Activated T-helper 2 cell treated with anti-CD3 and anti-CD28 coated beads, Interferon-gamma antibody, Interleukin-2, Interleukin-4, amounts not matched to agents 10 μg/mL and 5 μg/mL and 100 μg/mL, durations not matched to agents 14 hours and 24 hours and 36 hours (primary cell): ENCODE data around the gene CDKN2A. TPM values are rescaled to one million over a fixed set of nuclear protein-coding genes. Genes with fewer than 3 reads are reported as not detected.

ENCODE experiments used
- DNase-seq: peaks from one replicate; pipeline ENCODE4 v3.0.0; 2021; ENCODE audit warnings: low spot score
- H3K27ac Mint-ChIP-seq: one replicate; pipeline ENCODE4 v1.8.0; 2021; ENCODE audit warnings: mixed read lengths
- H3K27me3 Mint-ChIP-seq: one replicate; pipeline ENCODE4 v1.8.0; 2021; ENCODE audit warnings: low read depth, mixed read lengths
- H3K36me3 Mint-ChIP-seq: one replicate; pipeline ENCODE4 v1.8.0; 2021; ENCODE audit warnings: low read depth, mixed read lengths
- H3K4me1 Mint-ChIP-seq: one replicate; pipeline ENCODE4 v1.8.0; 2021; ENCODE audit warnings: low read depth, mixed read lengths
- H3K4me3 Mint-ChIP-seq: one replicate; pipeline ENCODE4 v1.8.0; 2021; ENCODE audit warnings: low read depth, mild to moderate bottlenecking, moderate library complexity, mixed read lengths
- H3K9me3 Mint-ChIP-seq: one replicate; pipeline ENCODE4 v1.8.0; 2021; ENCODE audit warnings: mixed read lengths
- intact Hi-C: fragments of 100-400 bp; cut with micrococcal nuclease; formaldehyde crosslinking; loops from one replicate; pipeline ENCODE4 v1.15.1; 2023
- total RNA-seq: library from RNA; stranded (reverse); gene quantifications from 2 replicates; pipeline ENCODE4 v1.2.3, GENCODE V29; 2022

Gene CDKN2A
- total RNA-seq, 1 donor from 2014 or later: 5.8 TPM

- no peak overlapping the region for H3K4me3 Mint-ChIP-seq
- no peaks in the 10 kb centered on the region for H3K9me3 Mint-ChIP-seq
- DNase-seq: no peak
- no peaks in the 10 kb centered on the region for H3K4me1 Mint-ChIP-seq
- no peak overlapping the region for H3K27ac Mint-ChIP-seq
- intact Hi-C loops: no loop called here
- H3K36me3 Mint-ChIP-seq: no peaks in the 10 kb centered on the region
- peaks cover 46% of the 10 kb centered on the region for H3K27me3 Mint-ChIP-seq
Observed at GRCh38 chr9:21945606-21946005, 48.6 kb downstream of the CDKN2A start.

- peaks cover 39% of the 10 kb centered on the region for H3K27me3 Mint-ChIP-seq
- H3K27ac Mint-ChIP-seq: no peak overlapping the region
- intact Hi-C loops: no loop called here
- DNase-seq: no peak
- H3K4me1 Mint-ChIP-seq: no peaks in the 10 kb centered on the region
- H3K36me3 Mint-ChIP-seq: no peaks in the 10 kb centered on the region
- no peaks in the 10 kb centered on the region for H3K9me3 Mint-ChIP-seq
- no peak overlapping the region for H3K4me3 Mint-ChIP-seq
Observed at GRCh38 chr9:21943464-21943863, 50.7 kb downstream of the CDKN2A start.

GRCh38 chr9:21941337-21941995 lies 52.7 kb downstream of the CDKN2A start:
- H3K27me3 Mint-ChIP-seq: peaks cover 32% of the 10 kb centered on the region
- no peak overlapping the region for H3K4me3 Mint-ChIP-seq
- H3K4me1 Mint-ChIP-seq: no peaks in the 10 kb centered on the region
- H3K36me3 Mint-ChIP-seq: no peaks in the 10 kb centered on the region
- intact Hi-C loops: no loop called here
- no peaks in the 10 kb centered on the region for H3K9me3 Mint-ChIP-seq
- no peak overlapping the region for H3K27ac Mint-ChIP-seq
- no peak for DNase-seq

- Mint-ChIP-seq H3K4me1 (no peaks in the 10 kb centered on the region), H3K9me3 (no peaks in the 10 kb centered on the region), H3K36me3 (no peaks in the 10 kb centered on the region), H3K27ac (no peak overlapping the region), H3K27me3 (peaks cover 2% of the 10 kb centered on the region), H3K4me3 (no peak overlapping the region)
- DNase-seq: no peak
- intact Hi-C loops: no loop called here
Observed at GRCh38 chr9:21936161-21936560, 58.0 kb downstream of the CDKN2A start.

GRCh38 chr9:21935631-21936030 lies 58.6 kb downstream of the CDKN2A start:
- no peaks in the 10 kb centered on the region for H3K4me1 Mint-ChIP-seq
- no peak overlapping the region for H3K4me3 Mint-ChIP-seq
- no peak for DNase-seq
- H3K27me3 Mint-ChIP-seq: peaks cover 2% of the 10 kb centered on the region
- peaks cover 3% of the 10 kb centered on the region for H3K36me3 Mint-ChIP-seq
- intact Hi-C loops: no loop called here
- no peak overlapping the region for H3K27ac Mint-ChIP-seq
- H3K9me3 Mint-ChIP-seq: no peaks in the 10 kb centered on the region

GRCh38 chr9:21933865-21934264 lies 60.3 kb downstream of the CDKN2A start:
- no peak for DNase-seq
- H3K4me1 Mint-ChIP-seq: no peaks in the 10 kb centered on the region
- peaks cover 10% of the 10 kb centered on the region for H3K36me3 Mint-ChIP-seq
- no peak overlapping the region for H3K4me3 Mint-ChIP-seq
- H3K9me3 Mint-ChIP-seq: no peaks in the 10 kb centered on the region
- H3K27me3 Mint-ChIP-seq: no peaks in the 10 kb centered on the region
- H3K27ac Mint-ChIP-seq: no peak overlapping the region
- intact Hi-C loops: no loop called here

GRCh38 chr9:21933281-21933680 lies 60.9 kb downstream of the CDKN2A start:
- no peak overlapping the region for H3K27ac Mint-ChIP-seq
- intact Hi-C loops: no loop called here
- no peak overlapping the region for H3K4me3 Mint-ChIP-seq
- no peaks in the 10 kb centered on the region for H3K27me3 Mint-ChIP-seq
- no peaks in the 10 kb centered on the region for H3K9me3 Mint-ChIP-seq
- no peaks in the 10 kb centered on the region for H3K4me1 Mint-ChIP-seq
- peaks cover 10% of the 10 kb centered on the region for H3K36me3 Mint-ChIP-seq
- no peak for DNase-seq

- Mint-ChIP-seq H3K27me3 (no peaks in the 10 kb centered on the region), H3K9me3 (no peaks in the 10 kb centered on the region), H3K36me3 (peaks cover 10% of the 10 kb centered on the region), H3K4me1 (peaks cover 8% of the 10 kb centered on the region), H3K4me3 (no peak overlapping the region), H3K27ac (no peak overlapping the region)
- no peak for DNase-seq
- intact Hi-C loops: no loop called here
Observed at GRCh38 chr9:21931428-21931827, 62.8 kb downstream of the CDKN2A start.

GRCh38 chr9:21927752-21928151 lies 66.4 kb downstream of the CDKN2A start:
- intact Hi-C loops: no loop called here
- no peak for DNase-seq
- Mint-ChIP-seq H3K9me3 (no peaks in the 10 kb centered on the region), H3K4me1 (peaks cover 15% of the 10 kb centered on the region), H3K27me3 (no peaks in the 10 kb centered on the region), H3K27ac (no peak overlapping the region), H3K36me3 (peaks cover 10% of the 10 kb centered on the region), H3K4me3 (no peak overlapping the region)

- H3K4me3 Mint-ChIP-seq: no peak overlapping the region
- H3K27me3 Mint-ChIP-seq: no peaks in the 10 kb centered on the region
- no peak for DNase-seq
- peaks cover 35% of the 10 kb centered on the region for H3K4me1 Mint-ChIP-seq
- H3K9me3 Mint-ChIP-seq: peaks cover 6% of the 10 kb centered on the region
- intact Hi-C loops: no loop called here
- peaks cover 11% of the 10 kb centered on the region for H3K36me3 Mint-ChIP-seq
- H3K27ac Mint-ChIP-seq: no peak overlapping the region
Observed at GRCh38 chr9:21923694-21924093, 70.5 kb downstream of the CDKN2A start.

GRCh38 chr9:21919377-21920362 lies 74.5 kb downstream of the CDKN2A start:
- Mint-ChIP-seq H3K4me3 (peak overlapping the region; percentile 47), H3K4me1 (peaks cover 33% of the 10 kb centered on the region), H3K36me3 (peaks cover 27% of the 10 kb centered on the region), H3K27ac (peak overlapping the region; percentile 68), H3K27me3 (no peaks in the 10 kb centered on the region), H3K9me3 (peaks cover 17% of the 10 kb centered on the region)
- DNase-seq: peak; percentile 14
- intact Hi-C loops: loop anchor here (1.0 to 5.0 kb wide), 4 partner anchors 57 to 161 kb away; no protein-coding TSS in a partner anchor
